ENCODE measurements around the gene F9.

GRCh38 chrX:139585613-139586012, 55.1 kb downstream of the F9 start:
- no peak for TF ChIP-seq POLR2A (IDR thresholded peaks at IDR 0.05)
- no peak for TF ChIP-seq CTCF (IDR thresholded peaks at IDR 0.05)

All from upper lobe of left lung (tissue), 4 donors.